H1 (cell line): Measurements from ENCODE around the gene WDR26. TPM values are rescaled to one million over a fixed set of nuclear protein-coding genes. Genes with fewer than 3 reads are reported as not detected.

ENCODE experiments used
- CTCF ChIA-PET: fragments of 300-600 bp; sonication (Branson Sonifier 250); formaldehyde crosslinking; loops from one replicate; lab custom pipeline; 2021; ENCODE audit not compliant: partially characterized antibody; lab: Charles Lee
- POLR2A ChIA-PET: fragments of 300-600 bp; sonication (Branson Sonifier 250); formaldehyde crosslinking; loops from one replicate; lab custom pipeline; 2021; ENCODE audit warnings: inconsistent platforms; ENCODE audit not compliant: partially characterized antibody; lab: Charles Lee
- DNase-seq, 2 experiments: peaks; one replicate each; pipeline versions ENCODE4 v3.0.0 to v3.0.0-alpha.2; 2010 to 2022; ENCODE audit warnings: low spot score in 2 of 2, low read depth in 1 of 2, mixed read lengths in 1 of 2
- FAIRE-seq: peaks from 2 replicates; lab custom pipeline; 2011; peaks lifted over from hg19 to GRCh38; lab: Jason Lieb, UNC
- H2AFZ ChIP-seq: 2 replicates; pipeline ENCODE4 v1.8.1; 2012; ENCODE audit warnings: low read length, inconsistent platforms
- H2AK5ac ChIP-seq: 2 replicates; pipeline ENCODE4 v1.6.1; 2013; ENCODE audit warnings: low read depth, low read length
- H2BK120ac ChIP-seq: replicated peaks from 2 replicates; pipeline ENCODE3; 2013; ENCODE audit warnings: low read depth, low read length, inconsistent platforms
- H2BK12ac ChIP-seq: 2 replicates; pipeline ENCODE4 v1.6.1; 2013; ENCODE audit warnings: low read depth, low read length
- H2BK15ac ChIP-seq: 2 replicates; pipeline ENCODE4 v1.6.1; 2013; ENCODE audit warnings: low read length
- H2BK20ac ChIP-seq: 2 replicates; pipeline ENCODE4 v1.6.1; 2013; ENCODE audit warnings: low read length
- H2BK5ac ChIP-seq: 2 replicates; pipeline ENCODE4 v1.6.1; 2013; ENCODE audit warnings: low read depth, low read length
- H3K14ac ChIP-seq: 2 replicates; pipeline ENCODE4 v1.6.1; 2013; ENCODE audit warnings: inconsistent platforms; ENCODE audit not compliant: insufficient read length
- H3K18ac ChIP-seq: 2 replicates; pipeline ENCODE4 v1.6.1; 2013; ENCODE audit warnings: low read length; ENCODE audit errors: extremely low read depth
- H3K23ac ChIP-seq: 2 replicates; pipeline ENCODE4 v1.6.1; 2013; ENCODE audit warnings: inconsistent platforms; ENCODE audit not compliant: insufficient read length
- H3K23me2 ChIP-seq: 2 replicates; pipeline ENCODE4 v1.6.1; 2013; ENCODE audit warnings: low read depth, low read length
- H3K27ac ChIP-seq: 2 replicates; pipeline ENCODE4 v1.6.1; 2011; ENCODE audit warnings: low read depth, low read length, inconsistent platforms
- H3K27me3 ChIP-seq, 4 experiments: replicated peaks in 1 of 4; 1 replicate in 1 of 4; 2 replicates in 3 of 4; pipeline versions ENCODE4 v1.6.1 to v1.8.1; 2011 to 2013; ENCODE audit warnings: low read length in 3 of 4, mild to moderate bottlenecking in 3 of 4, inconsistent platforms in 2 of 4, mixed read lengths in 2 of 4, moderate library complexity in 1 of 4; ENCODE audit not compliant: control insufficient read depth in 3 of 4, insufficient read depth in 3 of 4; ENCODE audit errors: extremely low read depth in 1 of 4
- H3K36me3 ChIP-seq, 4 experiments: 2 replicates each; pipeline versions ENCODE4 v1.6.1 to v1.8.1; 2011 to 2013; ENCODE audit warnings: mild to moderate bottlenecking in 4 of 4, low read length in 3 of 4, moderate library complexity in 2 of 4, control low read depth in 1 of 4, inconsistent platforms in 1 of 4; ENCODE audit not compliant: insufficient read depth in 4 of 4, control insufficient read depth in 2 of 4
- H3K4ac ChIP-seq: replicated peaks from 2 replicates; pipeline ENCODE3; 2013; ENCODE audit warnings: low read length, low read depth, mixed read lengths, inconsistent platforms; ENCODE audit not compliant: insufficient read length
- H3K4me1 ChIP-seq, 4 experiments: replicated peaks in 1 of 4; 1 replicate in 1 of 4; 2 replicates in 3 of 4; pipeline versions ENCODE4 v1.6.1 to v1.8.1; 2011 to 2013; ENCODE audit warnings: low read length in 3 of 4, inconsistent platforms in 2 of 4, mixed read lengths in 1 of 4; ENCODE audit not compliant: insufficient read depth in 4 of 4, control insufficient read depth in 3 of 4
- H3K4me2 ChIP-seq, 2 experiments: 2 replicates each; pipeline versions ENCODE4 v1.6.1 to v1.8.1; 2011 to 2013; ENCODE audit warnings: low read depth in 2 of 2, low read length in 2 of 2, control low read depth in 1 of 2, inconsistent platforms in 1 of 2, mild to moderate bottlenecking in 1 of 2; ENCODE audit not compliant: insufficient read depth in 1 of 2
- H3K4me3 ChIP-seq, 4 experiments: fragments of 200-600, 300-600 bp in 1 of 4; sonication (generic), shearing (Covaris generic), sonication (Bioruptor Twin) in 1 of 4; 2 replicates each; pipeline versions ENCODE4 v1.5.1 to v1.8.1; 2011 to 2016; ENCODE audit warnings: low read length in 4 of 4, low read depth in 3 of 4, control low read depth in 2 of 4, inconsistent platforms in 2 of 4, mild to moderate bottlenecking in 2 of 4, mixed read lengths in 1 of 4, moderate library complexity in 1 of 4; ENCODE audit not compliant: insufficient read depth in 2 of 4; ENCODE audit errors: extremely low read depth in 1 of 4
- H3K56ac ChIP-seq: replicated peaks from 2 replicates; pipeline ENCODE3; 2013; ENCODE audit warnings: low read depth, mild to moderate bottlenecking, mixed read lengths, low read length, inconsistent platforms; ENCODE audit not compliant: insufficient read length
- H3K79me1 ChIP-seq: 2 replicates; pipeline ENCODE4 v1.6.1; 2013; ENCODE audit warnings: low read depth, low read length, control low read depth
- H3K79me2 ChIP-seq, 2 experiments: 2 replicates each; pipeline versions ENCODE4 v1.6.1 to v1.8.1; 2012 to 2013; ENCODE audit warnings: low read length in 2 of 2, mild to moderate bottlenecking in 2 of 2, inconsistent platforms in 1 of 2; ENCODE audit not compliant: insufficient read depth in 2 of 2, control insufficient read depth in 1 of 2
- H3K9ac ChIP-seq, 4 experiments: replicated peaks in 1 of 4; 1 replicate in 1 of 4; 2 replicates in 3 of 4; pipeline versions ENCODE4 v1.6.1 to v1.8.1; 2011 to 2013; ENCODE audit warnings: low read depth in 3 of 4, low read length in 3 of 4, control low read depth in 2 of 4, mild to moderate bottlenecking in 2 of 4, moderate library complexity in 2 of 4, inconsistent platforms in 1 of 4; ENCODE audit errors: extremely low read depth in 1 of 4
- H3K9me3 ChIP-seq, 2 experiments: 2 replicates each; pipeline versions ENCODE4 v1.6.1 to v1.8.1; 2012 to 2013; ENCODE audit warnings: mild to moderate bottlenecking in 2 of 2, moderate library complexity in 2 of 2, control low read depth in 1 of 2, inconsistent platforms in 1 of 2, low read depth in 1 of 2, low read length in 1 of 2, mixed read lengths in 1 of 2; ENCODE audit not compliant: insufficient read depth in 2 of 2
- H4K20me1 ChIP-seq, 2 experiments: replicated peaks in 1 of 2; 2 replicates each; pipeline versions ENCODE3 to v1.8.1; 2011 to 2013; ENCODE audit warnings: inconsistent platforms in 2 of 2, low read length in 2 of 2, mild to moderate bottlenecking in 1 of 2; ENCODE audit not compliant: insufficient read depth in 2 of 2, control insufficient read depth in 1 of 2
- H4K5ac ChIP-seq: 2 replicates; pipeline ENCODE4 v1.6.1; 2013; ENCODE audit warnings: low read length, low read depth, mixed read lengths, inconsistent platforms; ENCODE audit not compliant: insufficient read length
- H4K8ac ChIP-seq: 2 replicates; pipeline ENCODE4 v1.8.0; 2013; ENCODE audit warnings: mild to moderate bottlenecking, moderate library complexity, low read length, inconsistent platforms; ENCODE audit not compliant: insufficient read depth; ENCODE audit errors: extremely low read depth
- H4K91ac ChIP-seq: replicated peaks from 2 replicates; pipeline ENCODE3; 2013; ENCODE audit warnings: low read length, mixed read lengths, inconsistent platforms; ENCODE audit not compliant: insufficient read length
- ATF2 ChIP-seq: IDR thresholded peaks from 2 replicates; pipeline ENCODE4 v1.6.1; 2012; ENCODE audit warnings: low read length, inconsistent platforms
- CBX8 ChIP-seq: fragments of 300-800, 300-1000 bp; sonication (generic); IDR thresholded peaks from 2 replicates; pipeline ENCODE4 v1.7.1; 2016; ENCODE audit warnings: low read depth, low read length, borderline replicate concordance
- EGR1 ChIP-seq: IDR thresholded peaks from 2 replicates; pipeline ENCODE4 v1.6.1; 2011; ENCODE audit warnings: low read depth, low read length, borderline replicate concordance
- KDM1A ChIP-seq: fragments of 200-600, 300-600 bp; sonication (generic); IDR thresholded peaks from 2 replicates; pipeline ENCODE4 v1.7.1; 2016; ENCODE audit warnings: mild to moderate bottlenecking, low read length, borderline replicate concordance
- MAFK ChIP-seq: IDR thresholded peaks from 2 replicates; pipeline ENCODE4 v1.6.1; 2012; ENCODE audit warnings: low read depth, mild to moderate bottlenecking, improper control_type of control experiment, low read length
- POLR2A ChIP-seq, 2 experiments: IDR thresholded peaks; 1 replicate in 1 of 2; 2 replicates in 1 of 2; pipeline ENCODE4 v1.6.1; 2011; ENCODE audit warnings: low read depth in 2 of 2, low read length in 2 of 2, mild to moderate bottlenecking in 2 of 2; ENCODE audit errors: control extremely low read depth in 1 of 2
- SIRT6 ChIP-seq: IDR thresholded peaks from one replicate; pipeline ENCODE4 v1.7.1; 2012; ENCODE audit warnings: low read length, inconsistent platforms
- SP1 ChIP-seq: IDR thresholded peaks from 2 replicates; pipeline ENCODE4 v1.6.1; 2011; ENCODE audit warnings: low read depth, low read length
- TAF7 ChIP-seq: optimal IDR thresholded peaks from 2 replicates; pipeline ENCODE3; 2011; ENCODE audit warnings: low read depth, mild to moderate bottlenecking, inconsistent platforms, low read length, moderate library complexity, borderline replicate concordance
- YY1 ChIP-seq: IDR thresholded peaks from 2 replicates; pipeline ENCODE4 v1.6.1; 2011; ENCODE audit warnings: low read depth, mild to moderate bottlenecking, low read length
- ZNF274 ChIP-seq: IDR thresholded peaks from 2 replicates; pipeline ENCODE4 v1.7.0; 2012; ENCODE audit warnings: low read length, borderline replicate concordance; ENCODE audit errors: extremely low read depth
- WGBS, 2 experiments: shearing (Covaris generic) in 1 of 2; methylation state at CpG; one replicate each; pipeline versions ENCODE4 v1.1.6 to v1.1.7; 2013 to 2015; ENCODE audit warnings: low lambda C conversion rate in 2 of 2, mixed read lengths in 2 of 2, inconsistent platforms in 1 of 2, low coverage in 1 of 2, missing lambda C conversion rate in 1 of 2; ENCODE audit not compliant: insufficient replicate concordance in 2 of 2, insufficient coverage in 1 of 2, insufficient read length in 1 of 2; ENCODE audit errors: extremely low coverage in 1 of 2, missing lambda C conversion rate in 1 of 2; 5-methylcytosine and 5-hydroxymethylcytosine counted together
- polyA plus RNA-seq, 7 experiments: library from polyadenylated mRNA; depleted of rRNA in 3 of 7; stranded (reverse) in 5 of 7; unstranded in 2 of 7; fragments of >200 nt in 5 of 7; fragments of 200-250 nt in 2 of 7; gene quantifications; 1 replicate in 5 of 7; 2 replicates in 1 of 7; 4 replicates in 1 of 7; pipeline versions ENCODE4 v1.2.1 to v1.2.3, GENCODE V29; 2011 to 2013; ENCODE audit warnings: missing spikeins in 2 of 7, mixed read lengths in 2 of 7
- total RNA-seq: library from RNA; stranded (reverse); fragmentation: NEBNext Ultra II Directional; extraction: Animal tissue kit (Norgen Biotek cat#: 25700); gene quantifications from 2 replicates; pipeline ENCODE4 v1.2.1, GENCODE V29; 2021
- TF ChIP-seq, protein P1 (sequence below): IDR thresholded peaks from 2 replicates; pipeline ENCODE4 v1.6.1; 2012; ENCODE audit warnings: inconsistent platforms

WDR26 gene
- total and polyA plus RNA-seq, 2 of the 8 experiments (the other 6 are each of a cell fraction or from before 2014, with no cell fraction given): 18.0 to 72.5 TPM

GRCh38 chr1:224447971-224448370 is 13.4 kb upstream of the WDR26 start:
- H2BK5ac ChIP-seq: no peak overlapping the region
- H3K14ac ChIP-seq: no peak overlapping the region
- CTCF ChIA-PET: interaction anchor here (0.7 to 4.1 kb wide), 2 partner anchors 10 to 14 kb away, joined by 5 to 38 read pairs; no protein-coding TSS in a partner anchor
- H3K27me3 ChIP-seq: no peaks in the 10 kb centered on the region
- H3K4ac ChIP-seq: no peak overlapping the region
- no peak overlapping the region for H3K4me3 ChIP-seq
- H2BK120ac ChIP-seq: no peak overlapping the region
- H3K4me1 ChIP-seq: no peaks in the 10 kb centered on the region
- no peak overlapping the region for H2AK5ac ChIP-seq
- no peaks in the 10 kb centered on the region; the same call in 1 of the 2 replicates for H3K23me2 ChIP-seq
- H4K20me1 ChIP-seq: peaks cover 2% of the 10 kb centered on the region in 2 experiments
- no peaks in the 10 kb centered on the region; the same call in 1 of the 2 replicates for H3K79me1 ChIP-seq
- FAIRE-seq: no peak
- no peak overlapping the region for H3K9ac ChIP-seq
- H2AFZ ChIP-seq: no peak overlapping the region
- no peak overlapping the region for H4K5ac ChIP-seq
- H4K8ac ChIP-seq: no peak overlapping the region
- H3K4me2 ChIP-seq: no peak overlapping the region
- POLR2A ChIA-PET: interaction anchor here (0.9 to 3.2 kb wide), 4 partner anchors 9 to 107 kb away, joined by 3 to 9 read pairs (median 4); no protein-coding TSS in a partner anchor
- no peaks in the 10 kb centered on the region for H3K79me2 ChIP-seq
- no peaks in the 10 kb centered on the region for H3K9me3 ChIP-seq
- H2BK15ac ChIP-seq: no peak overlapping the region
- H4K91ac ChIP-seq: no peak overlapping the region
- H2BK12ac ChIP-seq: no peak overlapping the region
- no peak overlapping the region for H3K27ac ChIP-seq
- 90% methylated on average over 3 of the region's 3 CpGs; no CpG with 5 or more reads in 1 of the 2 experiments for WGBS, 2 experiments
- no peak overlapping the region for H3K23ac ChIP-seq
- H3K36me3 ChIP-seq: no peaks in the 10 kb centered on the region
- no peak overlapping the region for H2BK20ac ChIP-seq
- no peak overlapping the region for H3K18ac ChIP-seq
- H3K56ac ChIP-seq: no peak overlapping the region
- no peak for DNase-seq
- TF ChIP-seq ZNF274: no peak
- TF ChIP-seq EGR1: no peak
- TF ChIP-seq YY1: no peak
- no peak for TF ChIP-seq SP1
- no peak for TF ChIP-seq MAFK
- TF ChIP-seq TAF7: no peak
- TF ChIP-seq CBX8: no peak
- TF ChIP-seq SIRT6: no peak
- no peak for TF ChIP-seq POLR2A (IDR thresholded peaks at IDR 0.05; ENCODE audit: control extremely low read depth in 1 of 2, low read depth in 2 of 2, low read length in 2 of 2)
- TF ChIP-seq, protein P1, sequence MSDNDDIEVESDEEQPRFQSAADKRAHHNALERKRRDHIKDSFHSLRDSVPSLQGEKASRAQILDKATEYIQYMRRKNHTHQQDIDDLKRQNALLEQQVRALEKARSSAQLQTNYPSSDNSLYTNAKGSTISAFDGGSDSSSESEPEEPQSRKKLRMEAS: no peak
- TF ChIP-seq KDM1A: no peak
- TF ChIP-seq ATF2: no peak
